Measurements from ENCODE around the gene CILP2. TPM values are rescaled to one million over a fixed set of nuclear protein-coding genes. Genes with fewer than 3 reads are reported as not detected.

The CILP2 gene
- total and polyA plus RNA-seq, 2 experiments from 2014 or later, result 2.2 to 8.4 TPM

DNA sequence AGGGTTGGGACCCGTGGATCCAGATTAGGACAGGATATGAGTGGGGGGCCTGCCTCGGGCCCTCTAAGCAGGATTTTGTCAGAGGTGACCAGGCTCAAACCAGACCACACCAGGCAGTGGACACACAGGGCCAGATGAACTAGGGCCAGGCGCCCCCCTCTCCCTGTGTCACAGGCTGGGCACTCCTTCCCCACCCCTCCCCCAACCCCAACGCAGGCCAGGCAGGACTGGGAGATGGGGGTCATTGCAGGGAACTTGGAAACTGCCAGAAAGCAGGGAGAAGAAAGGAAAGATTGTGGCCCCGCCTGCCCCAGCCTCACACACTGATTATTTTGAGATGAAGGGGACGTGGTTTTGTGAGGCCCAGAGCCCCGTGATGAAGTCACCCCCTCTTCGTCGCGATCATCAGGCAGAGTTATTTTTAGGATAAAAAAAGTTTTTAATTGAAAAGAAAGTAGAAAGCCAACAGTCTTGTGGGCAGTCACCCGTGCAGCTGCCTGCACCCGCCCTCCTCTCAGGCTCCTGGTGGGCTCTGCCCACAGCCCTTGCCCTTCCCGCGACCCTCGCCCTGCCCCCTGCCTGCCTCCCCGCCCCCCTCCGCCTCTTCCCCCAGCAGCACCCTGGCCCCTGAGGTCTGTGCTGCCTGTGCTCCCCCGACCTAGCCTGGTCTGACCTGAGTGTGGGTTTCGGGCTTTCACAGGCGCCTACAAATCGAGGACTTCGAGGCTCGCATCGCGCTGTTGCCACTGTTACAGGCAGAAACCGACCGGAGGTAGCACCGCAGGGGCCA is 11.3 kb upstream of the CILP2 start:
- Histone ChIP-seq H3K36me3 (peaks cover 3% of the 10 kb centered on the region), H3K4me1 (ENCODE audit: low read depth) (peaks cover 11% of the 10 kb centered on the region), H3K27ac (peak overlapping the region; percentile 60), H3K4me3 (no peak overlapping the region), H3K9me3 (ENCODE audit: low read depth) (no peaks in the 10 kb centered on the region), H3K27me3 (no peaks in the 10 kb centered on the region)
- no peak for DNase-seq (ENCODE audit: low read depth in 1 of 2, low spot score in 1 of 2)
- TF ChIP-seq, protein P1, sequence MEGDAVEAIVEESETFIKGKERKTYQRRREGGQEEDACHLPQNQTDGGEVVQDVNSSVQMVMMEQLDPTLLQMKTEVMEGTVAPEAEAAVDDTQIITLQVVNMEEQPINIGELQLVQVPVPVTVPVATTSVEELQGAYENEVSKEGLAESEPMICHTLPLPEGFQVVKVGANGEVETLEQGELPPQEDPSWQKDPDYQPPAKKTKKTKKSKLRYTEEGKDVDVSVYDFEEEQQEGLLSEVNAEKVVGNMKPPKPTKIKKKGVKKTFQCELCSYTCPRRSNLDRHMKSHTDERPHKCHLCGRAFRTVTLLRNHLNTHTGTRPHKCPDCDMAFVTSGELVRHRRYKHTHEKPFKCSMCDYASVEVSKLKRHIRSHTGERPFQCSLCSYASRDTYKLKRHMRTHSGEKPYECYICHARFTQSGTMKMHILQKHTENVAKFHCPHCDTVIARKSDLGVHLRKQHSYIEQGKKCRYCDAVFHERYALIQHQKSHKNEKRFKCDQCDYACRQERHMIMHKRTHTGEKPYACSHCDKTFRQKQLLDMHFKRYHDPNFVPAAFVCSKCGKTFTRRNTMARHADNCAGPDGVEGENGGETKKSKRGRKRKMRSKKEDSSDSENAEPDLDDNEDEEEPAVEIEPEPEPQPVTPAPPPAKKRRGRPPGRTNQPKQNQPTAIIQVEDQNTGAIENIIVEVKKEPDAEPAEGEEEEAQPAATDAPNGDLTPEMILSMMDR (IDR thresholded peaks at IDR 0.05; ENCODE audit: low read depth, low read length), result no peak

DNA sequence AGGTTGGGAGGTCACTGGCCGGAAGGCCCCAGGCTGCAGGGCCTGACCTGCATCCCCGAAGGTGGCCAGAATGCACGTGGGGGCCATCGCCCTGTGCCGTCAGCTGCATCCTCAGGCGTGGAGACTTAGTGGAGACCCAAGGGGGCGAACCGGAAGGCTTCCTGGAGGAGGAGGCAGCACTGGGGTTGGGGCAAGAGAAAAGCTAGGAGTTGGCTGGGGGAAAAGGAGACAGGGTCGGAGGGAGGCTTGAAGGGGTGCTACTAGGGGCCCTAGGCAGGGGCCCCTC is 10.8 kb upstream of the CILP2 start:
- DNase-seq (ENCODE audit: low read depth in 1 of 2, low spot score in 1 of 2), result no peak
- H3K27me3 ChIP-seq, result no peaks in the 10 kb centered on the region
- peaks cover 11% of the 10 kb centered on the region for H3K4me1 ChIP-seq (ENCODE audit: low read depth)
- peaks cover 3% of the 10 kb centered on the region for H3K36me3 ChIP-seq
- no peak overlapping the region for H3K27ac ChIP-seq
- TF ChIP-seq, protein P1 (IDR thresholded peaks at IDR 0.05; ENCODE audit: low read depth, low read length), result no peak
- H3K4me3 ChIP-seq, result no peak overlapping the region
- no peaks in the 10 kb centered on the region for H3K9me3 ChIP-seq (ENCODE audit: low read depth)

DNA sequence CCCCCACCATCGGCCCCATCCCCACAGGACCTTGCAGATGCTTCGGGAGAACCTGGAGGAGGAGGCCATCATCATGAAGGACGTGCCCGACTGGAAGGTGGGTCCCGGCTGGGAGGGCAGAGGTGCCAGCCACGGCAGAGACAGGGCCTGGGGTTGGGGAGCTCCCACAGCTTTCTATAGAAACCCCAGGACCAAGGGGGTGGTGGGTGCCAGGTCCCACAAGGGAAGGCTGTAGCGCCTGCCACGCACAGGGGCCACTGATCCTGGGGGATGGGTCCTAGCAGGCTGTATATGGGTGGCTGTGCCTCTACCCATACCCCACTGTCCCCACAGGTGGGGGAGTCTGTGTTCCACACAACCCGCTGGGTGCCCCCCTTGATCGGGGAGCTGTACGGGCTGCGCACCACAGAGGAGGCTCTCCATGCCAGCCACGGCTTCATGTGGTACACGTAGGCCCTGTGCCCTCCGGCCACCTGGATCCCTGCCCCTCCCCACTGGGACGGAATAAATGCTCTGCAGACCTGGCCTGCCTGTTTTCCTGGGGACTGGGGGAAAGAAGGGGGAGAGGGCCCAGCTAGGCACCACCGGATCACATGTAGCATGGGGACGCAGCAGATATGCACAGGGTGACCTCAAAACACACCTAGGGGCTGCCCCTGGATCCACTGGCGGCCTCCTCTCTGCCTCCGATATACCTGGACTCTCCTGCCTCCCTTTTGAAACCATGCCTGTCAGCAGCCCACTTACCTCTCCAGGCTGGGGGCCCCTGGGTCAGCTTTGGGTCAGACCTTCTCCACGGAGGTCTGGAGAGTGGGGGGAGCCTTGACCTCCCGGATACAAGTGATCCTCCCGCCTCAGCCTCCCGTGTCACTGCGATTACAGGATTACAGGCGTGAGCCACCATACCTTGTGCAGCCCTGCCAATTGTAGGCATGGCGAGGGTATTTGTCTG is 10.1 kb upstream of the CILP2 start:
- TF ChIP-seq, protein P1 (IDR thresholded peaks at IDR 0.05; ENCODE audit: low read depth, low read length), result no peak
- H3K4me1 ChIP-seq (ENCODE audit: low read depth), result peaks cover 11% of the 10 kb centered on the region
- no peak overlapping the region for H3K4me3 ChIP-seq
- peaks cover 3% of the 10 kb centered on the region for H3K36me3 ChIP-seq
- H3K27me3 ChIP-seq, result no peaks in the 10 kb centered on the region
- H3K27ac ChIP-seq, result no peak overlapping the region
- H3K9me3 ChIP-seq (ENCODE audit: low read depth), result no peaks in the 10 kb centered on the region
- DNase-seq (ENCODE audit: low read depth in 1 of 2, low spot score in 1 of 2), result no peak

- TF ChIP-seq, protein P1 (IDR thresholded peaks at IDR 0.05; ENCODE audit: low read depth, low read length), result no peak
- Histone ChIP-seq H3K27ac (no peak within 1 kb of the TSS), H3K36me3 (peaks cover 3% of the 10 kb centered on the region), H3K9me3 (ENCODE audit: low read depth) (no peaks in the 10 kb centered on the region), H3K4me3 (no peak within 1 kb of the TSS), H3K4me1 (ENCODE audit: low read depth) (peaks cover 11% of the 10 kb centered on the region), H3K27me3 (no peaks in the 10 kb centered on the region)
- DNase-seq (ENCODE audit: low read depth in 1 of 2, low spot score in 1 of 2), result peak in 1 of 2 donors; percentile 58
Observed at GRCh38 chr19:19528721-19529490, 9.2 kb upstream of the CILP2 start, which contains the start of gene YJEFN3. Gene YJEFN3 (plus strand): TSS chr19:19528911. CDS start chr19:19528933, 22 bp downstream.

DNA sequence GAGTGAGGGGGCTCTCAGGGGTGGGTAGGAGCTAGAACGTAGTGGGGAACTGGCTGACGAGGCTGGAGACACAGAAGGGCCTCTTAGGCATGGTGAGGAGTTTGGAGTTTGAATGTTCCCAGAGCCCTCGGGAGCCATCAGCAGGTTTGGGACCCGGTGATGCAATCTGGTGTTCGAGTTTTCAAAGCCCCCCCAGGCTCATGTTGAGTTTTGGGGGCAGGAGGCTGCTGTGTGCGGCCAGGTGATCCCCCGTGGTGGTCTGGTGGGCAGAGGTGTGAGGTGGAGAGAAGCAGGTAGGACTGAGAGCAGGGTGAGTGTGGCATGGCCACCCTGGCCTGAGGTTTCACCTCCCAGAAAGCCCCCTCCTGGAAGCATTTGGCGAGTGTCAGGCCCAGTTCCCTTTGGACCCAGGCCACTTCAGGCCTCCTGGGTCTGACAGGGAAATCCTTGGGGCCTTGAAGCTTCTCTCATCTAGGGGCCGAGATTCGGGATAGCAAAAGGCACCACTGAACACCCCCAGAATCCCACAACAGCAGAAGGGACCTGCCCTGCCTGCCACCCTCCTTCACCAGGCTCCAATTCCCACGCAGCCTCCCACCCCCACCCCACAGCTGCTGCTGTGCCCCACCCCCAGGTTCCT is 8.2 kb upstream of the CILP2 start:
- Histone ChIP-seq H3K9me3 (ENCODE audit: low read depth) (no peaks in the 10 kb centered on the region), H3K27me3 (no peaks in the 10 kb centered on the region), H3K4me1 (ENCODE audit: low read depth) (peaks cover 11% of the 10 kb centered on the region)

More for the DNA sequence above, 8.2 kb upstream of the CILP2 start:
- Histone ChIP-seq H3K4me3 (no peak overlapping the region), H3K36me3 (peaks cover 3% of the 10 kb centered on the region), H3K27ac (no peak overlapping the region)
- DNase-seq (ENCODE audit: low read depth in 1 of 2, low spot score in 1 of 2), result no peak
- TF ChIP-seq, protein P1 (IDR thresholded peaks at IDR 0.05; ENCODE audit: low read depth, low read length), result no peak

All from cardiac muscle cell (in vitro differentiated cells and primary cell).